Measurements from ENCODE around the gene KIAA1191. TPM values are rescaled to one million over a fixed set of nuclear protein-coding genes. Genes with fewer than 3 reads are reported as not detected.
A peak's percentile ranks its signal among the peaks of the same experiment; 100 is the strongest.
"Not testable (repeated sequence)": the region's sequence is repeated elsewhere in the genome, so short reads cannot be mapped to it uniquely, and the experiment has no call there.

KIAA1191 gene, protein sequence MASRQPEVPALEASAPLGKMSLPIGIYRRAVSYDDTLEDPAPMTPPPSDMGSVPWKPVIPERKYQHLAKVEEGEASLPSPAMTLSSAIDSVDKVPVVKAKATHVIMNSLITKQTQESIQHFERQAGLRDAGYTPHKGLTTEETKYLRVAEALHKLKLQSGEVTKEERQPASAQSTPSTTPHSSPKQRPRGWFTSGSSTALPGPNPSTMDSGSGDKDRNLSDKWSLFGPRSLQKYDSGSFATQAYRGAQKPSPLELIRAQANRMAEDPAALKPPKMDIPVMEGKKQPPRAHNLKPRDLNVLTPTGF
- total RNA-seq, result 10 to 100 TPM; 46.3 to 53.6 TPM

DNA sequence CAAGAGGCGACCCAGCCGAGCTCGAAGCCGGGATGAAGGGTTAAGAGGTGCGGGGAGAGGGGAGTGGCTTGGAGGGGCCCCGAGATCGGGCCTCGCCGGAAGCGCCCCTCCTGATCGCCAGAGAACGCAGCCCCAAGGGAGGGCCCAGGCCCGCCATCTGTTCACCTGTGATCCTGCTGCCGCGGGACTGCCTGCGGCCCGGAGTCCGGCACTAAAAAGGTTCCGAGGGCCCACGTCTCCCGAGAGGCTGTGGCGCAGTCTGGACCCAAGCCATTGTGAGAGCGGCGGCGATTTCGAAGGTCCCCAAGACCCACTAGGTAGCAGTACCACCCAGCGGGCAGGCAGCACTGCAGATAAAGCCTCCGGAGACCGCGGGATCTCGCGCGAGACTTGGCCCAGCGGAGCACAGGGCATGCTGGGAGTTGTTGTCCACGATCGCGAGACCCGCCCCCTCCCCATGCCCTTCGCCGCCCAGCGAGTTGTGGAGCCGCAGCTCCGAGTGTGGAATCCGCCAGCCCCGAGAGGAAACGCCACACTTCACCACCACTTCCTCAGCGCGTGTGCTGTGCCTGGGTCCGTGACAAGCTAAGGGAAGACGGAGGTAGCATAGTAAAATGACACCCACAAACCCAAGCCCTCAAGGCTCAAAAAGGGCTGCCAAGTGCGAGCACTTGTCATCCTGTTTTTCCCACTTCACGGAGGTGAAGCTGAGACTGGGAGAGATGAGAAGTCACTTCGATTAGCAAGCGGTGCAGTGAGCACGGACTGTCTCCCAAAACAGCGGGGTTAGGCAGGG is at the start of gene KIAA1191:
Gene KIAA1191 (minus strand): TSS at position 328 of the 796 bp plus-strand sequence. CDS start 2,256 bp downstream, outside the sequence.
- H3K4me1 Mint-ChIP-seq, result peaks cover 38% of the 10 kb centered on the region
- CTCF ChIA-PET, result interaction anchor here (0.8 to 2.3 kb wide), 9 partner anchors 8 to 285 kb away, joined by 3 to 8 read pairs (median 3); partner anchors contain the start of genes FAF2 and TSPAN17
- H3K36me3 Mint-ChIP-seq (ENCODE audit: low read depth), result peaks cover 26% of the 10 kb centered on the region
- H3K27me3 Mint-ChIP-seq, result no peaks in the 10 kb centered on the region
- peak within 1 kb of the TSS; percentile 98 for H3K4me3 Mint-ChIP-seq
- no peaks in the 10 kb centered on the region for H3K9me3 Mint-ChIP-seq
- peak within 1 kb of the TSS; percentile 96 for H3K27ac Mint-ChIP-seq
- DNase-seq, result peak; percentile 97
- POLR2A ChIA-PET, result interaction anchor here (0.6 to 0.7 kb wide), 2 partner anchors 168 to 182 kb away, joined by 4 to 7 read pairs; no protein-coding TSS in a partner anchor

GRCh38 chr5:176410486-176411180 is 49.1 kb upstream of the KIAA1191 start:
- ChIA-PET POLR2A (no interaction called here), CTCF (no interaction called here)
- Mint-ChIP-seq H3K27me3 (no peaks in the 10 kb centered on the region), H3K4me1 (peaks cover 25% of the 10 kb centered on the region), H3K9me3 (no peaks in the 10 kb centered on the region), H3K27ac (no peak overlapping the region), H3K4me3 (no peak overlapping the region), H3K36me3 (ENCODE audit: low read depth) (peaks cover 5% of the 10 kb centered on the region)
- DNase-seq, result no peak

DNA sequence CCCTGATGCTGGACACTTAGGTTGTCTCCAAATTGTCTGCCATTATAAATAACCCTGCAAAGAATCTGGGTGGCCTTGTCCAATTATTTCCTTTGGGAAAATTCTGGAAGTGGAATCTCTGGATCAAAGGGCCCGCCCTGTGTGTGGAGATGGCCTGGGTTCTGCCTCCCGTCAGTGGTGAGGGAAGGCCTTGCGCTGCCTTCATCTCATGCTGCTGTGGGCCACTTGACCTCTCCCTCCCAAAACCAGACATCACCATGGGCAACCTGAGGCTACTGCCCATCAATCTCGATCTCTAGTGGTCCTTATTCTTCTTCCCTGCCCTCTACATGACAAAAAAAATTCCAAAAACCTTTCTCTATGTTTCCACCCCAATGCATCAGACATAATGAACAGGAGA is 48.2 kb upstream of the KIAA1191 start:
- no peak for DNase-seq
- Mint-ChIP-seq H3K27me3 (no peaks in the 10 kb centered on the region), H3K36me3 (ENCODE audit: low read depth) (peaks cover 5% of the 10 kb centered on the region), H3K4me3 (no peak overlapping the region), H3K27ac (no peak overlapping the region), H3K9me3 (no peaks in the 10 kb centered on the region), H3K4me1 (peaks cover 17% of the 10 kb centered on the region)
- POLR2A ChIA-PET, result no interaction called here
- CTCF ChIA-PET, result no interaction called here

DNA sequence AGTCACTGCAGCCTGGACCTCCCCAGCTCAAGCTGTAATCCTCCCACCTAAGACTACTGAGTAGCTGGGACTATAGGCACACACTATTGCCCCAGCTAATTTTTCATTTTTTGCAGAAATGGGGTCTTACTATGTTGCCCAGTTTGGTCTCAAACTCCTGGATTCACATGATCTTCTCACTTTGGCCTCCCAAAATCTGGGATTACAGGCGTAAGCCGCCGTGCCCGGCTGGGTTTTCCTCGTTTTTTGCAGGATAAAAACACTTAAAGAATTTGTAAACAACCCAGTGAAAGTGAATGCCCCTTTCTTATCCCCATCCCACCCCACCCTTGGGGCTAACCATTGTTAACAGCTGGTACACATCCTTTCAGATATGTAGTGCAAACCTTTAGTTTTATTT is 47.0 kb upstream of the KIAA1191 start:
- ChIA-PET CTCF (interaction anchor here (0.6 kb wide), 1 partner anchor 175 kb away, joined by 3 read pairs; no protein-coding TSS in a partner anchor), POLR2A (no interaction called here)
- no peak overlapping the region for H3K27ac Mint-ChIP-seq
- H3K27me3 Mint-ChIP-seq, result no peaks in the 10 kb centered on the region
- no peaks in the 10 kb centered on the region for H3K9me3 Mint-ChIP-seq
- H3K4me3 Mint-ChIP-seq, result no peak overlapping the region
- peaks cover 5% of the 10 kb centered on the region for H3K4me1 Mint-ChIP-seq
- DNase-seq, result no peak
- peaks cover 5% of the 10 kb centered on the region for H3K36me3 Mint-ChIP-seq (ENCODE audit: low read depth)

GRCh38 chr5:176408252-176408573 is 46.6 kb upstream of the KIAA1191 start:
- H3K4me1 Mint-ChIP-seq; POLR2A ChIA-PET; H3K36me3 Mint-ChIP-seq (ENCODE audit: low read depth); H3K27ac Mint-ChIP-seq; H3K9me3 Mint-ChIP-seq; DNase-seq; H3K4me3 Mint-ChIP-seq; H3K27me3 Mint-ChIP-seq: not testable (repeated sequence)
- CTCF ChIA-PET, result interaction anchor here (0.8 kb wide), 1 partner anchor 40 kb away, joined by 3 read pairs; the partner anchor contains the start of gene FAF2

DNA sequence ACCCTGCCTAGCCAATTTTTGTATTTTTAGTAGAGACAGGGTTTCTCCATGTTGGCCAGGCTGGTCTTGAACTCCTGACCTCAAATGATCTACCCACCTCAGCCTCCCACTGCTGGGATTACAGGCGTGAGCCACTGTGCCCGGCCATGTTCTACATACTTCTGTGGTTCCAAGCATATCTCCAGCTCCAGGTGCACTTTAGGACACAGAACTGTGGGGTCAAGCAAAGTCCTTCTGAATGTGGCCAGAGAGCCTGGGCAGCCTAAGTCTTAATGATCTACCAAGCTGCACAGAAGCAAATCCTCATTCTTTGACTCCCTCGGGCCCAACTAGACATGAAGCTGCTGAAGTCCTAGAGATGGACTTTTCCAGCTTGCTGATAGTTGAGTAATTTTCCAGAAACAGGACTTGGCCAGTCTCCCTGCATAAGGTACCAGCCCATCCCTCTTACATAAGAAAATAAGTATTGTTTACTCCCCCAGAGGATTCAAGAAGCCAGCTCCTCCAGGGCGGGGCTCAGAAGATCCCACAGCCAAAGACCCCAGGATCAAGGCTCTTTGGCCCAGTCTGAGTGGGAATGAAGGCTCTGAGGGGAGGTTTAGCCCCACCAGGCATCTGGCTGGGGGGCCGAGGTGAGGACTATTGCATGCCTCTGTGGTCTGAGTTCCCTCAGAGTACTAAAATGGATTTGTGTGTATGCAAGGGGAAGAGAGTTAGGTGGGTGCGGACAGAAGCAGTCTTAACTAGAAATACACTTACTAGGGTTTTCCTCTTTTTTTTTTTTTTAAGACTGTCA is 46.1 kb upstream of the KIAA1191 start:
- Mint-ChIP-seq H3K4me3 (no peak overlapping the region), H3K4me1 (peaks cover 4% of the 10 kb centered on the region), H3K27me3 (no peaks in the 10 kb centered on the region), H3K9me3 (no peaks in the 10 kb centered on the region), H3K27ac (no peak overlapping the region), H3K36me3 (ENCODE audit: low read depth) (peaks cover 5% of the 10 kb centered on the region)
- CTCF ChIA-PET, result interaction anchor here (0.8 to 3.1 kb wide), 3 partner anchors 9 to 193 kb away, joined by 3 to 26 read pairs (median 3); partner anchors contain the start of genes CLTB and FAF2
- POLR2A ChIA-PET, result no interaction called here
- no peak for DNase-seq

DNA sequence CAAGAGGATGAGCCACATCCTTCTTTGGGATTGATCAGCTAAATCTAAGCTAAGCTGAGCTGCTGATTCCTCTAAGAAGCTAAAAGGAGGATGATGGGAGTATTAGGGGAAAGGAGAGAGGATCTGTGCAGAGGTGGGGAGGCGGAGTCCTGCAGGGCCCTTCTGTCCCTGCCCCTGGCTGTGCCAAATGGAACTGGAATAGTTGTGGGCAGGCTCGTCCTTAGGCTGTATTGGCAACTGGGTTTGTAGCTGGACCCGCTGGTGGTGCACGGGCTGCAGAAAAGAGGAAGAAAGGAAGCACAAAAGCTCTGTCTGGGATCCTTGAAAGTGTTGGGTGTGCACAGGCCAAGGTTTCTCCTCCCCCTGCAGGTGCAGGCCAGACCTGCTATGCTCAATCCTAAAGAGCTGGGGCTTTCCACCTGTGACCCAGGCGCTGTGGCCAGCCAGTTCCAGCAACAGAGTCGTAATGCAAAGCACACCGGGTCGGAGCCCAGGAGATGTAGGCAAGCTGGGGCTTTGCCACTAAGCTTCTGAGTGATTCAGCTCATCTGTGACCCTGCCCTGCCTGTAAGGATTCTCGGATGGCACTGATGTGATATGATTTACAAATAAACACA is 45.0 kb upstream of the KIAA1191 start:
- POLR2A ChIA-PET, result interaction anchor here (0.6 kb wide), 1 partner anchor 112 kb away, joined by 3 read pairs; no protein-coding TSS in a partner anchor
- Mint-ChIP-seq H3K4me1 (peaks cover 2% of the 10 kb centered on the region), H3K9me3 (no peaks in the 10 kb centered on the region), H3K27ac (no peak overlapping the region), H3K4me3 (no peak overlapping the region), H3K27me3 (no peaks in the 10 kb centered on the region), H3K36me3 (ENCODE audit: low read depth) (peaks cover 5% of the 10 kb centered on the region)
- no peak for DNase-seq
- CTCF ChIA-PET, result interaction anchor here (0.9 to 3.1 kb wide), 5 partner anchors 10 to 194 kb away, joined by 3 to 26 read pairs (median 3); partner anchors contain the start of gene CLTB

DNA sequence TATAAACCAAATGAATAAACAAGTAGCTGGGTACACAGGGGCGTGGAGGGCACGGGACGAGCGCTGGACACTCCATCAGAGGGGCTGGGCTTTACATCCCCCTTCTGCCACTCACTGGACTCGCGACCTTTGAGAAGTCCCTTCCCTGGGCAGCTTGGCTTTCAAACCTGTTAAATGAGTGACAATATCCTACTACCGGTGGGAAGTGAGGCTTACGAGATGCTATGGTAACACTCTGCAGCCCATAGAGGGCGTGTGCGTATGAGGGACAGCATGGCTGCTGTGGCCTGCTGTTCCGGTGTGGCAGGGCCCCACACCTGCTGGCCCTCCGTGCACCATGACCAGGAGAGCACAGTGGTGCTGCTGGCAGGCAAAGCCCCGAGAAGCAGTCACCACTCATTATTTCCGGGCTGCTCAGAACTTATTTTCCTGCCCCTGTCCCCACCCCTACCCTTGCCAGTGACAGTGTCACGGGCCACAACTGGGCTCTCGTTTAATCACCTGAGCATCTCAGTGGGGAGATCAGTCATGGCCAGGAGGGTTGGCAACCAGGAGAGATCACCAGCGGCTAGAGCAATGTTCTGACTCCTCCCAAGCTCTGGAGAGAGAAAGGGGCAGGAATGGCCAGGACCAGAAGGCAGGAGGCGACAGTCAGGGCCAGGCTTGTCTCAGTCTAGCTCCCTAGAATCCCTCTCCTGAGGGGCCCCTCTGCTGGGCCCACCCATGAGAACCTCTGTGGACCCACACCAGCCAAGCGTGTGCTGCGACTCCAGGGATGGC is 44.3 kb upstream of the KIAA1191 start:
- peaks cover 5% of the 10 kb centered on the region for H3K36me3 Mint-ChIP-seq (ENCODE audit: low read depth)
- CTCF ChIA-PET, result interaction anchor here (0.9 to 3.1 kb wide), 6 partner anchors 11 to 195 kb away, joined by 3 to 26 read pairs (median 4); partner anchors contain the start of gene CLTB
- no peaks in the 10 kb centered on the region for H3K27me3 Mint-ChIP-seq
- no peak for DNase-seq
- H3K4me1 Mint-ChIP-seq, result no peaks in the 10 kb centered on the region
- POLR2A ChIA-PET, result interaction anchor here (0.6 to 0.8 kb wide), 2 partner anchors 9 to 113 kb away, joined by 3 to 5 read pairs; no protein-coding TSS in a partner anchor
- H3K4me3 Mint-ChIP-seq, result no peak overlapping the region
- no peaks in the 10 kb centered on the region for H3K9me3 Mint-ChIP-seq
- H3K27ac Mint-ChIP-seq, result no peak overlapping the region

- Mint-ChIP-seq H3K27me3 (no peaks in the 10 kb centered on the region), H3K27ac (peak overlapping the region; percentile 63), H3K9me3 (no peaks in the 10 kb centered on the region), H3K36me3 (ENCODE audit: low read depth) (peaks cover 4% of the 10 kb centered on the region), H3K4me3 (no peak overlapping the region), H3K4me1 (no peaks in the 10 kb centered on the region)
- CTCF ChIA-PET, result interaction anchor here (0.7 kb wide), 1 partner anchor 41 kb away, joined by 4 read pairs; no protein-coding TSS in a partner anchor
- POLR2A ChIA-PET, result no interaction called here
- DNase-seq, result no peak
Measured at GRCh38 chr5:176401281-176402205, 40.0 kb upstream of the KIAA1191 start.

DNA sequence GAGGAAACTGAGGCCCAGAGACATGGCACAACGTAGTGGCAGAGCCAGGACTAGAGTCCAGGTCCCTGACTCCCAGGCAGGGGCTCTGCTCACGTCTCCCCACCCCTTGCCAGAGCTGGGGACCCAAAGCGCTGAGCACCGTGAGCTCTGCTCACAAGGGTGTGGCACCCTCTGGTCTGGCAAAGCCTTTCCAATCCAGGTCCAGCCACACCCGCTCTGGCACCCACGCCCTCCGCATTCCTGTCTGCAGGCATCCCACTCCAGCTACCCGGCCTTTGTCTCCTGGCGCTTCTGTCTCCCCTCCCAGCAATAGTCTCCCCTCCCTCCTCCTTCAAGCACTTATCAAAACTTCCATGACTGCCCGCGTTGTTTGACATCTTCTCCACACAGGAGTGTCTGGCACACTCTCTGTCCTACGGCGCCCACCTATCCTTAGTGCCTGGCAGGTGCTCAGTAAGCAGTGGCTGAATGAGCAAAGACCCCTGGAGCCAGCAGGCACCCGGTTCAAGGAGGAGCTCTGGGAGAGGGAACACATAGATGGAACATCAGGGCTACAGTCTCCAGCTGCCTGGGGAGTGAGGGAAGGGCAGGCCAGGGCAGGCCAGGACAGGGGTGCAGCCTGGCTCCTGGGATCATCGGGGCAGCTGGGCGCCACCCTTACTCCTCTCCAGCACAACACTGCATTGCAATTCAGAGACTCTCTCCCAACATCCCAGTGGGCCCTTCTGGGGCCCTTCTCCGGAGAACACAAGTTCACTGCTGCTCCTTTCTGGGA is 39.0 kb upstream of the KIAA1191 start:
- Mint-ChIP-seq H3K9me3 (no peaks in the 10 kb centered on the region), H3K36me3 (ENCODE audit: low read depth) (peaks cover 4% of the 10 kb centered on the region), H3K4me3 (no peak overlapping the region), H3K27ac (no peak overlapping the region), H3K27me3 (no peaks in the 10 kb centered on the region), H3K4me1 (no peaks in the 10 kb centered on the region)
- CTCF ChIA-PET, result no interaction called here
- DNase-seq, result no peak
- POLR2A ChIA-PET, result no interaction called here
